HG03469 (cell line): ENCODE results near the gene MAPT.
"Not testable (repeated sequence)": the region's sequence is repeated elsewhere in the genome, so short reads cannot be mapped to it uniquely, and the experiment has no call there.

Experiments used
- ATAC-seq: cut with Tn5 transposase; IDR thresholded peaks from one replicate; pipeline ENCODE4 v1.9.1; 2021; ENCODE audit warnings: mild to moderate bottlenecking, moderate library complexity, moderate number of reproducible peaks; ENCODE audit not compliant: unreplicated experiment

Gene MAPT

GRCh38 chr17:45949755-45950320 lies 55.5 kb downstream of the MAPT start:
- no peak for ATAC-seq

GRCh38 chr17:45950888-45951287 lies 56.5 kb downstream of the MAPT start:
- ATAC-seq, result no peak

DNA sequence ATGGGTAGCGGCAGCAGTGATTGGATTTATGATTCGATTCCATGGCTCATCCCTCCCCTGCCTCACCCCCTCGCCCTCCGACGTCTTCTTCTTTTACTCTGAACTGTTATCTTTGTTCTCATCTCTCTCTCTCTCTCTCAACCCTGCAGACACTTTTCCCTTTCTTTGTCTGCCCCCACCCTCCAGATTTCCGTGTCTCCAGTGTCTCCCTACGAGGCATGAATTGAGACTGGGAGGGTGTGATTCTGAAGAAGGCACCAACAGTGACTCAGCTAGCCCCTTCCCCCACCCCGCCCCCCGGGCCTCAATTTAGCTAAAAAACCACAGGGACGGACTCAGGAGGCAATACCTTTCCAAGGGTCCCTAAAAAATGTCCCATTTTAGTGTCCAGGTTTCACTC lies 57.0 kb downstream of the MAPT start:
- ATAC-seq, result no peak

- ATAC-seq, result no peak
Observed at GRCh38 chr17:45951941-45952340, 57.6 kb downstream of the MAPT start.

DNA sequence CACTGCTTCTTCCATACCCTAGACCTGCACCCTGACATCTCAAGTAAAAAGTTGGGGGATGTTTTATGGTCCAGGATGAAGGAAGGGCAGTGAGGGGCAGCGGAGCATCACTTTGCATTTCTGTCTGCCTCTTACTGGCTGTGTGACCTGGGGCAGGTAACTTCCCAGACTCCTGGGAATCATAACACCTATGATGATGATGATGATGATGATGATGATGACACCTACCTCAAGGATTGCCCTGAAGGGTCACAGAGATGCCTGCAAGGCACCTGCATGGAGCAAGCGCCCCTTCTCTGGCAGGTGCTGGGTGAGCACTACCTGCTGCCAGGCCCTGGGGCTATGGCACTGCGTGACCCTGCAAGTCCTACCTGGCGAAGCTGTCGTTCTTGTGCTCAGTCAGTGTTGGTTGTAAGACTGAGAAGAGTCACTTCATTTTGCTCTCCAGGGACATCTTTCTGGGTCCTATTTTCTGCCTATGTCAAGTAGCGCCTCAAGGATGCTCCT lies 58.5 kb downstream of the MAPT start:
- ATAC-seq, result no peak

DNA sequence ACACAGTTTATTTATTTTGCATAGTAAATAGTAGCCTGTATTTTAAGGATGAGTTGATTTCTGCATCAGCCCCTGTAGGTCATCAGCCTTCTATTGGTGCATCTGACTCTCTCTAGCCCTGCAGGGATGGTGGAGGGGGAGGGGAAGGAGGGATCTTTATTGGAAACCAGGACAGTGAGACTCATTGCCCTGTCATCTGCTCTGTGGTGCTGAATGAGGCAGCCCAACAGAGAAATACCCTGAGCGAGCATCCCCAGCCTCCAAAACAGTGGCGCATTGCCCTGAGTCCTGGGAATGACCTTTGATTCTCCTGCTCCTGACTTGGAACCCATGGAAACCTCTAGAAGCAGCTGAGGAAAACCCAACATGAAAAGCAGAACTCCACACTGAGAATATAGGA lies 59.2 kb downstream of the MAPT start:
- ATAC-seq, result no peak

DNA sequence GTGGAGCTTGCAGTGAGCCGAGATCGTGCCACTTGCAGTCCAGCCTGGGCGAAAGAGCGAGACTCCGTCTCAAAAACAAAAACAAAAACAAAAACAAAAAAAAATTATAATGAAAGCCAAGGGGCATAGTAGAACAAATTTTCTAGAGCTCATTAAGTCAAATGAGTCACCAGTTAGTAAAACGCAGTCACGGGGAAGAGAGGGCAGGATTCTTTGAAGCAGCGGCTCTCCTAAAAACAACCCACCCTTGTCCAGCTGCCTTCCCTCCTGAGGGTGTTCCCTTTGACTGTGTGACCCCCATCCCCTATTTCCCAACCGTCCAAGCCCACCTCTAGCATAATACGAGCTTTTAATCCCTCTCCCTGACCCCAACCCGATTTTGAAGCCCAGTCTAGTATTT lies 60.6 kb downstream of the MAPT start:
- ATAC-seq, result no peak

GRCh38 chr17:45955326-45955725 lies 61.0 kb downstream of the MAPT start:
- ATAC-seq, result no peak

GRCh38 chr17:45956090-45956489 lies 61.7 kb downstream of the MAPT start:
- ATAC-seq, result no peak

GRCh38 chr17:45956746-45957145 lies 62.4 kb downstream of the MAPT start:
- ATAC-seq, result not testable (repeated sequence)

DNA sequence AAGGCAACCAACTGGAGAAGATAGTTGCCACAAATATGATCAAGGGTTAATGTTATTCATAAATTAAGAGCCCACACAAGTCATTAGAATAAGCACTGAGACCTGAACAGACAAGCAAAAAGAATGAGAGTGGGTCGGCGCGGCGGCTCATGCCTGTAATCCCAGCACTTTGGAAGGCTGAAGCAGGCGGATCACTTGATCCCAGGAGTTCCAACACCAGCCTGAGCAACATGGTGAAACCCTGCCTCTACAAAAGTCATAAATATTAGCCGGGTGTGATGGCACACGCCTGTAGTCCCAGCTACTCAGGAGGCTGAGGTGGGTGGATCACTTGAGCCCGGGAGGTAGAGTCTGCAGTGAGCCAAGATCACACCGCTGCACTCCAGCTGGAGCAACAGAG lies 64.0 kb downstream of the MAPT start:
- no peak for ATAC-seq

- no peak for ATAC-seq
Observed at GRCh38 chr17:45958994-45959665, 64.8 kb downstream of the MAPT start.

GRCh38 chr17:45960311-45960710 lies 66.0 kb downstream of the MAPT start:
- no peak for ATAC-seq

DNA sequence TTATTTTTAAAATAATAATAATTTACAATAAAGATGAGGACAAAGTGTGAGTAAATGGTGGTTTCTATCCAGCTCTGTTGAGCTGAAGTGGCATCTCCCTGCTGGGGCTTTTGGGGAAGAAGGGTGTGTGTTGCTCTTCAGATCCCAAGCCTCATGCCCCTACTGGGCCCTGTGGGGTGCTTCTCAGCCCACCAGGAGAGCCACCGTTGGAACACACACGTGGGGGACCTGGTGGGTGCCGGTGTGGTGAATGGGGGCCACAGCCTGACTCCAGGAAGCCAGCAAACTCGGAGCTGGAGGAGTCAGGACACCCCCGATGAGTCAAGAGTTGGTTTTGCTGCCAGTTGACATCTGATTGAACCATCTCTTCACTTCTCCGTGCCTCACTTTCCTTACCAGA lies 66.9 kb downstream of the MAPT start:
- ATAC-seq, result no peak

- ATAC-seq, result no peak
Observed at GRCh38 chr17:45962221-45962972, 68.0 kb downstream of the MAPT start.

GRCh38 chr17:45963283-45963682 lies 68.9 kb downstream of the MAPT start:
- ATAC-seq, result no peak

DNA sequence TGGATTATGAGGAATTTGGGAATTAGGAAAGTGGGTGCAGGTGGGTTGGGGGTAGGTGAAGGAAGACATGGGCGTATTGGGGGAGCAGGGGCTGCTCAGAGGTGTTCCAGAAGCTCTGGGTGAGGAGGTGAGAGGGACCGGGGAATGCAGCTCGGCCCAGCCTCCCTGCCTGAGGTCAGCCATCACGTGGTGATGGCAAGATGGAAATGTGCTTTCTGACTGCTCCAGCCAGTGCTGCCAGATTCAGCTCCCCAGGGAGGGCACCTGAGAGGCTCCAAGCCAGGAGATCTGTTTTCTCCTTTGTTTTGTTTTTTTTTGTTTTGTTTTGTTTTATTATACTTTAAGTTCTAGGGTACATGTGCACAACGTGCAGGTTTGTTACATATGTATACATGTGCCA lies 69.5 kb downstream of the MAPT start:
- no peak for ATAC-seq

DNA sequence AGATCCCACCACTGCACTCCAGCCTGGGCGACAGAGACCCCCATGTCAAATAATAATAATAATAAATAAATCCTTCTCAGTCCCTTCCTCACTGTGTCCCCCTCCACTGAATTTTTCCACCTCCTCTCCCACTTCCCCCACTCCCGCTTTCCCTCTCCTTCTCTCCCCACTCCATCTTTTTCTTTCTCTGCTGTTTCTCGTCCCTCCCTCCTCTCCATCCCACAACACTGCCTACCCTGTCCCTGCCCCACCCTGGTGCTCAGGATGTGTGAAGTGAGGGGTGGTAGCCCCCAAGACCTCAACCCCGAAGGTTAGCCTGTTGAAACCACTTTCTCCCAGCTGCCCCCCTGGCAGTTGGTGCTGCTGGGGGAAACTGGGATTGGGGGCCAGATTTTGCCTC lies 70.3 kb downstream of the MAPT start:
- ATAC-seq, result no peak

GRCh38 chr17:45965812-45966211 lies 71.5 kb downstream of the MAPT start:
- ATAC-seq, result no peak

- no peak for ATAC-seq
Observed at GRCh38 chr17:45966606-45967280, 72.4 kb downstream of the MAPT start.

- ATAC-seq, result no peak
Observed at GRCh38 chr17:45967378-45967777, 73.0 kb downstream of the MAPT start.

DNA sequence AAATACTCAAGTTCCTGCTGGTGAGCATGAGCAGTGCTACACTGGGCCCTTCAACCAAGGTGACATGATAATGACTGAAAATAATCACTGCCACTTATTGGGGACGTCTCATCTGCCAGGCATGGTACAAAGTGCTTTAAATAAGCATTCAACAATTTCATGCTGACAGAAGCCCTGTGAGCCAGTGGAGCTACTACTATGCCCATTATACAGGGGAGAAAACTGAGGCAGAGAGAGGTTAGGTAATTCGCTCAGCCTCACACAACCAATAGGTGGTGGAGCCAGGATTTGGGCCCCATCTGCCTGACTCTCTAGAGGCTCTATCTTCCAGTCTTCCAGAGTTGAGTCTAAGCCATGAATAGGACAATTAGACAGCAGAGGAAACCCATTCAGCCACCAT lies 74.4 kb downstream of the MAPT start:
- ATAC-seq, result no peak
